Parathyroid adenoma (tissue), 2 donors: ENCODE results near the gene SLC30A7.

Experiments
- H2AFZ ChIP-seq: fragments of 300-600 bp; sonication (generic); one replicate; pipeline ENCODE4 v1.7.0; 2017; ENCODE audit warnings: antibody characterized with exemption, mild to moderate bottlenecking
- H3K27ac ChIP-seq: fragments of 300-600 bp; sonication (generic); one replicate; pipeline ENCODE4 v1.7.0; 2017
- H3K27me3 ChIP-seq: fragments of 300-600 bp; sonication (generic); one replicate; pipeline ENCODE4 v1.7.0; 2017; ENCODE audit warnings: low read length; ENCODE audit not compliant: control insufficient read depth, insufficient read depth
- H3K36me3 ChIP-seq: fragments of 300-600 bp; sonication (generic); one replicate; pipeline ENCODE4 v1.7.0; 2017; ENCODE audit warnings: low read length; ENCODE audit not compliant: control insufficient read depth, insufficient read depth
- H3K4me1 ChIP-seq: fragments of 300-600 bp; sonication (generic); one replicate; pipeline ENCODE4 v1.7.0; 2017; ENCODE audit warnings: control low read depth
- H3K4me2 ChIP-seq: fragments of 300-600 bp; sonication (generic); one replicate; pipeline ENCODE4 v1.7.0; 2017; ENCODE audit warnings: low read length
- H3K4me3 ChIP-seq: fragments of 300-600 bp; sonication (generic); one replicate; pipeline ENCODE4 v1.7.0; 2017; ENCODE audit warnings: low read depth, low read length
- H3K79me2 ChIP-seq: fragments of 300-600 bp; sonication (generic); one replicate; pipeline ENCODE4 v1.7.0; 2017; ENCODE audit warnings: control low read depth
- H3K9ac ChIP-seq: fragments of 300-600 bp; sonication (generic); one replicate; pipeline ENCODE4 v1.7.0; 2017; ENCODE audit warnings: mild to moderate bottlenecking
- H3K9me3 ChIP-seq: fragments of 300-600 bp; sonication (generic); one replicate; pipeline ENCODE4 v1.7.0; 2017; ENCODE audit warnings: low read length; ENCODE audit not compliant: control insufficient read depth
- CTCF ChIP-seq: fragments of 300-600 bp; sonication (generic); IDR thresholded peaks from one replicate; pipeline ENCODE4 v1.7.0; 2017; ENCODE audit warnings: antibody characterized with exemption, mild to moderate bottlenecking
- donor health status: primary hyperparathyroidism.

The SLC30A7 gene

GRCh38 chr1:101005183-101005582 is 109.3 kb downstream of the SLC30A7 start:
- Histone ChIP-seq H3K9ac (no peak overlapping the region), H3K27me3 (no peaks in the 10 kb centered on the region), H3K79me2 (no peaks in the 10 kb centered on the region), H3K27ac (no peak overlapping the region), H3K4me3 (no peak overlapping the region), H2AFZ (no peak overlapping the region), H3K4me1 (no peaks in the 10 kb centered on the region), H3K9me3 (no peaks in the 10 kb centered on the region), H3K36me3 (no peaks in the 10 kb centered on the region), H3K4me2 (no peak overlapping the region)
- no peak for TF ChIP-seq CTCF

GRCh38 chr1:101005871-101006270 is 110.0 kb downstream of the SLC30A7 start:
- TF ChIP-seq CTCF: no peak
- H3K27ac ChIP-seq: no peak overlapping the region
- no peaks in the 10 kb centered on the region for H3K79me2 ChIP-seq
- no peaks in the 10 kb centered on the region for H3K4me1 ChIP-seq
- no peak overlapping the region for H2AFZ ChIP-seq
- no peak overlapping the region for H3K4me2 ChIP-seq
- H3K27me3 ChIP-seq: no peaks in the 10 kb centered on the region
- no peaks in the 10 kb centered on the region for H3K36me3 ChIP-seq
- H3K4me3 ChIP-seq: no peak overlapping the region
- no peaks in the 10 kb centered on the region for H3K9me3 ChIP-seq
- no peak overlapping the region for H3K9ac ChIP-seq

- Histone ChIP-seq H3K79me2 (no peaks in the 10 kb centered on the region), H3K27me3 (no peaks in the 10 kb centered on the region), H2AFZ (no peak overlapping the region), H3K9ac (no peak overlapping the region), H3K4me2 (no peak overlapping the region), H3K4me1 (no peaks in the 10 kb centered on the region), H3K4me3 (no peak overlapping the region), H3K9me3 (no peaks in the 10 kb centered on the region), H3K27ac (no peak overlapping the region), H3K36me3 (no peaks in the 10 kb centered on the region)
- no peak for TF ChIP-seq CTCF
Observed at GRCh38 chr1:101006553-101006952, 110.7 kb downstream of the SLC30A7 start.

GRCh38 chr1:101008229-101008834 is 112.4 kb downstream of the SLC30A7 start:
- no peaks in the 10 kb centered on the region for H3K79me2 ChIP-seq
- H3K9me3 ChIP-seq: no peaks in the 10 kb centered on the region
- no peak overlapping the region for H3K9ac ChIP-seq
- H2AFZ ChIP-seq: no peak overlapping the region
- no peaks in the 10 kb centered on the region for H3K36me3 ChIP-seq
- no peak overlapping the region for H3K4me2 ChIP-seq
- TF ChIP-seq CTCF: no peak
- H3K27me3 ChIP-seq: no peaks in the 10 kb centered on the region
- H3K4me1 ChIP-seq: no peaks in the 10 kb centered on the region
- H3K27ac ChIP-seq: no peak overlapping the region
- no peak overlapping the region for H3K4me3 ChIP-seq

GRCh38 chr1:101013776-101014175 is 117.9 kb downstream of the SLC30A7 start:
- no peaks in the 10 kb centered on the region for H3K79me2 ChIP-seq
- H3K36me3 ChIP-seq: no peaks in the 10 kb centered on the region
- H3K9me3 ChIP-seq: no peaks in the 10 kb centered on the region
- H3K4me1 ChIP-seq: no peaks in the 10 kb centered on the region
- no peak overlapping the region for H2AFZ ChIP-seq
- no peak overlapping the region for H3K9ac ChIP-seq
- no peak overlapping the region for H3K4me2 ChIP-seq
- no peaks in the 10 kb centered on the region for H3K27me3 ChIP-seq
- H3K27ac ChIP-seq: no peak overlapping the region
- no peak for TF ChIP-seq CTCF
- H3K4me3 ChIP-seq: no peak overlapping the region
